NOMO-1 treated with dmso at 0.1 percent for 144 hours (cell line): Measurements from ENCODE around the gene CHD2.
"Not testable (repeated sequence)": the region's sequence is repeated elsewhere in the genome, so short reads cannot be mapped to it uniquely, and the experiment has no call there.

Experiments used
- DNase-seq: peaks from one replicate; lab custom pipeline; 2025; ENCODE audit not compliant: unreplicated experiment; lab: John Stamatoyannopoulos, UW

Gene CHD2

DNA sequence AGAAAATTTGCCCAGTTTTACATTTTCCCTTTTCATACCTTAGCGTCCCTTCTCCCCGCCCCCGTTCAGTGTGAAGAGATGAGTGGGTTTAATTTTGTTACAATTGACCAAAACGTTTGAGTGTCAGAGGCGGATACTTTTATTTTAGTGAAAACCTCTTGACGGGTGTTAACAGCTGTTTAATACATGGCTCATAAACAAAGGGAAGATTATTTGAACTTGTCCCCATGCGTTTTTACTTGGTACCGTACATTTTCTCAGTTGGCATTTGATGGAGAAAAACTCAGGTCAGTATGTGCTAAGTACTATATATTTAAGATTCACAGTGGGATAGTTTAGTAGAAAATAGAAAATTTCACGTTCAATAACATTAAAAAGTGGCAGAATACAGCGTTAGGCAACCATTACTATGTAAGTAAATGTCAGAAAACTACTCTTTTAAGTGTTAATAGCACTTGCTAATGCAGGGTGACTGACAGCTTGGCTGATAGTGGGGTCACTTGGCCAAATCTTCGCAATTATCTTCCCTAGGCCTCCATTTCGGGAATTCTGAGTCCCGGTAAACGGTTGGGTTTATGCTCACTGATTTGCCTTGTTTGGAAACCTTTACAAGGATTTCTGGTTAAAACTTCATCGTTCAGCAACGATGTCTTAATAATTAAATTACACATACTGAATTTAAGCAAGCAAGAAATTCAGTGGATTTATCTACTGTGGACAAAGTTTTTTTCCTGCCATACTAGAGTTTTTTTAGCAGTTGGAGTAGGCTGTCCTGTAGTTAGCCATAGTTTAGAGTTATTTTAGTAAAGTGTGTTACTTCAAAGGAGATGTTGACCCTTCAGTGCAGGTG lies 4.8 kb downstream of the CHD2 start:
- no peak for DNase-seq

DNA sequence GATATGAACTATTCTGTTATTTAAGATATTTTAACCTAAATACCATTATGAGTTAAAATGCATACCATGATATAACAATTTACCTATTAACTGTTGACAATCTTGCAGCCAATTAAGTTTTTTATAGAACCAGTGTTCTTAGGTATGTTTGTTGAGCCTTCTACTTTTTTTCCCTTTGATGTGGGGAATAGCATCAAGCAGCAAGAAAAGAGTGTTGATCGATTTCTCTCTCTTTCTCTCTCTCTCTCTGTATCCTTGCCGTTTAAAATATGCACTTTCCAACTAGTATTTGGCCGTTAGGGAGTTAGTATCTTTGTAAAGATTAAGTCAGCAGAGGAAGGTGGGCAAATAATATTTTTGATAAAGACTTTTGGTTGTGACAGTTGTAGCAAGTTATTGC lies 5.9 kb downstream of the CHD2 start:
- no peak for DNase-seq

DNA sequence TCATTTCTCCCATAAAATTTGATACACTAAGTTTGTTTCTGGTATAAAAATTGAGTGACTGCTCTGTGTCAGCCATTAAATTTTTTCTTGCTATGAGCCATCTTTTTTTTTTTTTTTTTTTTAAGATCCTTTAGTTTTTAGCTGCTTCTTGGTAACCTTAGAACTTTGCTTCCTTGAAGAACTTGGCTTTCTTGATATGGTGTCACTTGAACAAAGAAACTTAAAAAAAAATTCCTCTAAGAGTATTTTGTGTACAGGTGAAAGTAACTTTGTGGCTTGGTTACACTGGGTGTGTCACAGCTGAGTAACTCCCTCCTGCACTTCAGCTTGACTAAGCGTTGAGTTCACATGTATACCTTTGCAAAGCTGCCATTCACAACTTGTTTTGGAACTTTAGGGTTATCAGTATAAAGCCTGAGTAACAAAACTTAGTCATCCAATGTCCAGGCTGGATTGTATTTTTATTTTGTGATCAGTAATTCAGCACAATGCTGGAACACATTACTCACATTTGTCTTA lies 6.5 kb downstream of the CHD2 start:
- no peak for DNase-seq

DNA sequence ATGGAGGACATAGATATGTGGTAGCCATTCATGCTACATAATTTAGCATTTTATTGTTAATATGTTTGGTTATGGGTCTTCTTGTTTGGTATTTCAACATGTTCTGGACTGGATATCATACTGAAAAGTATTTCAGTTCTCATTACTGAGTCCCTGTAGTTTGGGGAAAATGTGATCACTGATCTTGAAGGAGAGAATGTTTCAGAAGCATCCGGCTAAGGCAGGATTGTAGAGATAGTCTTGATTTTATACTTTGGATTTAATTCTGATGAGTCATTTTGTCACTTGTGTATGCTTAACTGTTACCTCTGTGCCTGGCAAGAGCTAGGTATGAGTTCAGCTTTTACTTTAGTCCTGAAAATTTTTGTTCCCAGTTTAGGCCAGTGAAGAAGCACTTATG lies 7.1 kb downstream of the CHD2 start:
- no peak for DNase-seq

DNA sequence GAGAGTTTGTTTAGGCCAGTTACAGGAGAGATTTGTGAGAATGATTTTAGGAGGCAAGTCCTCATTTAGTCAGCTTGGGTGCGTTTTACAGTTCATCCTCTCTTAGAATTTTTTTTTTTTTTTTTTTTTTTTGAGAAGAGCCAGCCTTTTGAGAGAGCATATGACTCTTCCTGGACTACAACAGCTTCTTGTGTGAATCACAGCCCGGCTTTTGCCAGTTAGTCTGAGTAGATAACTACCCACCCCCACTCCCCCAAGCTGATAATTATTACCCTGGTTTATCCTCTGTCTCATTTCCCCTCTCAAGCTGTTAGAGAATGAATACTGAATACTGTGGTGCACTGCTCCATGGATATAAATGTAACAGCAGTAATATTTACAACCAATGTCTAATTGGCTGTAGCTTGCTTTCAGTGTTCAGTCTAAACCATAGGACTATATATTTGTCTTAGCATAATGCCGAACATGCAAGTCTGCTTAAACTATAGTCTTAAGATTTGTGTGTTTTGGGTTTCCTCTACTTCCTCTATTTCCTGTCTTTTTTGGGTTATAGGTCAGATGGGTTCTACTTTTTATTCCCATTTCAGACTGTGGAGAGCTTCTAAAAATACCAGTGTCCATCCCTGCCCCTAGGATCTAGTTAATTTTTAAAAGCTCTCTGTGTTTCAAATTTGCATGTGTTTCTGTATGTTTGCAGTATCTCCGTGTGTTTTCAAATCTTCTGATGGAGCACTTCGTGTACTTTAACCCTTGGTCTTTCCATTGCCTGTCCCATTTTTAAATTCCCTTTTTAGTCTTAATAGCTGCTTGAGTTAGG lies 8.0 kb downstream of the CHD2 start:
- DNase-seq: no peak

DNA sequence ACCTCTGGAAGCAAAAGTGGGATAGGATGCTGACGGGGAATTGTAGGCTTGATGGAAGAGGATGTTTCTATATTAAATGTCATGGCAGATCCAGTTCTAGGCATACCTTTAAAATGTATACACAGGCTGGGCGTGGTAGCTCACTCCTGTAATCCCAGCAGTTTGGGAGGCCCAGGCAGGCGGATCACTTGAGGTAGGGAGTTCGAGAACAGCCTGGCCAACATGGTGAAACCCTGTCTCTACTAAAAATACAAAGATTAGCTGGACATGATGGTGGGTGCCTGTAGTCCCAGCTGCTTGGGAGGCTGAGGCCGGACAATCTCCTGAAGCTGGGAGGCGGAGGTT lies 8.6 kb downstream of the CHD2 start:
- DNase-seq: no peak

DNA sequence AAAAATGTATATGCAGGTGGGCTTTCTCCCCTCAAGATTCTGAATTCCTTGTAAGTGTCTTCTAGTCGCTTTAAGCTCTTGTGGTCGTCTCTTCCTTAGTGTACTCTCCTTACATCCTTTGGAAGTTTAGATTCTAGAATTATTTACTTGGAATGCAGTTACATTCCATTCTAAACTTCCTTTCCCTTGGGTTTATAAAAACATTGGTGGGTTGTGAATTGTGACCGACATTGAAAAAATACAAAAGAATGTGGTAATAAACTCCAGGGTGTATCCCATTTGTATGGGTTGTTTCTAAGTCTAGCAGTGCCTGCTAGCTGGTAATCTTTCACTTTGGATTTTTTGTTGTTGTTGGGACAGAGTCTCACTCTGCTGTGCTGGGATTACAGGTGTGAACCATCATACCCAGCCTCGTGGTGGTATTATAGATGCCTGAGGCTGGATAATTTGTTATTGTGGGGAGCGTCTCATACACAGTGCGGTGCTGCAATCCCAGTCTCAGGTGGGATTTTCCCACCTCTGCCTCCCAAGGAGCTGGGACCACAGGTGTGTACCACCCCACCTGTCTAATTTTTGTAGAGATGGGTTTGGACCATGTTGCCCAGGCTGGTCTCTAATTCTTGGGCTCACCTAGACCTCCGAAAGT lies 9.1 kb downstream of the CHD2 start:
- DNase-seq: no peak

DNA sequence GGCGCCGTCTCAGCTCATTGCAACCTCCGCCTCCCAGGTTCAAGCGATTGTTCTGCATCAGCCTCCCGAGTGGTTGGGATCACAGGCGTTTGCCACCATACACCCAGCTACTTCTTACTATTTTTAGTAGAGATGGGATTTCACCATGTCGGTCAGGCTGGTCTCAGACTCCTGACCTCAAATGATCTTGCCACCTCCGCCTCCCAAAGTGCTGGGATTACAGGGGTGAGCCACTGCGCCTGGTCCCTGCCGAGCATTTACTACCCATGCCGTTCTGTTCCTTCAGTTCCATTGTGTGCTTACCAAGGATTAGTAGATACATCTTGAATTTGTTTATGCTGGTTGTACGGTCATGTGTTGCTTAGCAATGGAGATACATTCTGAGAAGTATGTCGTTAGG lies 10.3 kb downstream of the CHD2 start:
- DNase-seq: no peak

DNA sequence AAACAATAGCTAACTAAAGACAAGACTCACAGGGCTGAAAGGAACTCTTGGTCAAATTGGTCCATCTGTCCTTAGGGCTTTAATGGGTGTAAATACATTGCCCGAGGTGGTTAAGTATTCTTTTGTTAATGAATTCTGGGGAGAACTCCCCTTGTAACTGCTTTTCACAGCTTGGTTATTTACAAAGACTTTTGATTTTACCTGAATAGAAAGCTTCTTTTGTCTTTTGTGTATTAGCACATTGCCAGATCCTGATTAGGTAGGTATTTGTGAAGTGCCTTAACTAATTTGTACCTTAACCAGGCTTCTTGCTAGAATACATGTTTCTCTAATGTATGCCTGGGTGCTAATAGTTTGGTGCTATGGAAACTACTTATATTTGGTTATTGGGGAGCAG lies 14.0 kb downstream of the CHD2 start:
- DNase-seq: no peak

DNA sequence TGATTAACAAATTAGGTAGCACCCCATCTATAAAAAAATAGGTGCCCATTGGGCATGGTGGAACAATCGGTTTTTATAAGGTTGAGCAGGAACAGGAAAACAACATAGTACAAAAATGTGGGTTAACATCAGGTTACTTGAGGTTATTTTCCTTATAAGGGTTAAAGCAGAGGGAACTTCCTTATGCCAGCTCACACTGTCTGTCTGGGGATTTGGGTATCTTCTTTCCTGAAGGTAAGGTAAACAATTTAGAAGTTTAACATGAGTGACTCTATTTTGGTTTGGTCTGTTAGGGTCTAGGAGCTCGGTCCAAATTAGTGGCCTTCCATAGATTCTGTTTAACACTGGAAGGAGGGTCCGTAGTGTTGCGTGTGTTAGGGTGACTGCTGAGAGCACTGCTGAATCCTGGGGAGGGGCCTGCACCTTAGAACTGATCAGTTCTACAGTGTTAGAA lies 14.7 kb downstream of the CHD2 start:
- DNase-seq: no peak

DNA sequence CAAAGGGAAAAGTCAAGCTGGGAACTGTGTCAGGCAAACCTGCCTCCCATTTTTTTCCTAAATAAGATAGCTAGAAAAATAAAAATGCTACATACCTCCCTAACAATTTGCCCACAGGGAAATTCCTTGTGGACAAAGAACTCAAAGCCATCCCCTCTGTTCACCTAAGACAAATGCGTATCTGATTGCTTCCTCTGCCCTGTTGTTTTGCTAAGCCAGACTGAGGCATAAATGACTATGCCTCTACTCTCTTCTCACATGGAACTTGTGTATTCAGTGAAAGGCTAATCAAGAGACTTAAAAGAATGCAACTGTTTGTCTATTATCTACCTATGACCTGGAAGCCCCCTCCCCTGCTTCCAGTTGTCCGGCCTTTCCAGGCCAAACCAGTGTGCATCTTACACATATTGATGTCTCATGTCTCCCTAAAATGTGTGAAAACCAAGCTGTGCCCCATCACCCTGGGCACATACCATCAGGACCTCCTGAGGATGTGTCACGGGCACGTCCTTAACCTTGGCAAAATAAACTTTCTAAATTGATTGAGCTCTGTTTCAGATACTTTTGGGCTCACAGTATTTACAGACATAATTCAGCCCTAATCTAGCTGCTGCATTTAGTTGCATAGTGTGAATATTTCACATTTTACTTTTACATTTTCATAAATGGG lies 15.8 kb downstream of the CHD2 start:
- DNase-seq: no peak

DNA sequence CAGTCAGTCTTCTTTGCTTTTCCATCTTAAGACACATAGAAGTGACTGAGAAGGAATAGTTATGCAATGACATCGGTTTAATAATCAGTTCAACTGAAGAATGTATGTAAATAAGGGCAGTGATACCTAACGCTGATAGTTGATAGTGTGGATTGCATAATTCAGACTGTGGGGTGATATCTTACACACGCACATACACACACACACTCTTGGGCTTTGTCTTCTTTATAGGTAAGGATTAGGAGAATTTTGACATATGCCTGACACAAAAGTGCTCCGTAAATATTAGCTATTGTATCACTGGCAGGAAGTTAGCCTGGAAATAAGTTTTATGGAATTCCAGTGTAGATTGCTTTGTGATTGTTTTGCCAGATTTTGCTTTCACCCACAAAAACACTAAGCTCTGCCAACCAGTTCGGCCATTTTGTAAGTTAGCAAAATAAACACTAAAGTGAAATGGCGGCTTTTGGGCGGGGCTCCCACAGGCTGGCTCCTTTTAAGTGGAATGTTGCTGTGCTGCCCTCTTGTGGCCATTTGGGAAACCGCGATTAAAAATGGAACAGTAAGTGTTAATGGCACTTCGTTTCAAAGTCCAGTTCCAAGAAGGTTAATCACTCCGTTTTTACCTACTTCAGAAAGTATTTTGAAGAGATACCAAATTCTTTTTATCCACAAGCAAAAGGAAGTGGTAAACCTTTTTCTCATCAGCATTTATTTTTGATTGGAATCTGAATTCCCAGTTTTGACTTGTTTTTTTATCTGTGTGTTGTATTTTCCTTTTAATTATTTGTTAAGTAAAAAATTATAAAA lies 17.7 kb downstream of the CHD2 start:
- peak; percentile 80 for DNase-seq

DNA sequence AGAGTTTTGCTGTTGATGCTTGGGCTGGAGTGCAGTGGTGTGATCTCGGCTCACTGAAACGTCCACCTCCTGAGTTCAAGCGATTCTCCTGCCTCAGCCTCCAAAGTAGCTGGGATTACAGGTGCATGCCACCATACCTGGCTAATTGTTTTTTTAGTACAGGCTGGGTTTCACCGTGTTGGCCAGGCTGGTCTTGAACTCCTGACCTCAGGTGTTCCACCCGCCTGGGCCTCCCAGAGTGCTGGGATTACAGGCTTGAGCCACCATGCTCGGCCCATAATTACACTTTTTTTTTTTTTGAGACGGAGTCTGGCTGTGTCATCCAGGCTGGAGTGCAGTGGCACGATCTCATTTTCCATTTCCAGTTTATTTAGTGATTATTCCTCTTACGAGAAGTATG lies 18.8 kb downstream of the CHD2 start:
- DNase-seq: not testable (repeated sequence)

DNA sequence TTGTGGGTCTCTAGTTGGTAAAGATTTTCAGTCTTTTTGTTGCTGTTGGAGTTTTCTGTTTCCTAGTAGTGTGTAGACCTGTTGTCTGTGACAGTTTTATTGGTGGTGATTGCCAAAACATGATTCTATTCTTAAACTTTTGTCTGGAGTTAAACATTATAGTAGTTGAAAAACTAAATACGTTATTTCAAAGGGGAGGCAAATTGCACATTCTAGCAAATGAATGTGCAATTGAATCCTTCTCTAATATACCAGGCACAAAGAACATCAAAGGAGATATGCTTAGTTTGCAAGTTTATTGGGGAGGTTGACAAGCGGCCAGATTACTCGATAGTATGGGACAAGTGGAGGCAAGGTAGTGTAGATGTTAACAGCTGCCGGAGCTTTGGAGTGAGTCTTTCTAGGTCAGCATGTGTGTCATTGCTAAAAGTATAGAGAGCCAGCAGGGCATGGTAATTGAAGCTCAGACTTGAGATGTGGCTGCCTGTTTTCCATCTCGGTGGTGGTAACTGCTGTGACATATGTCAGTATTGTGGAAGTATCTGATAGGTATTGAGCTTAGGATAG lies 20.6 kb downstream of the CHD2 start:
- no peak for DNase-seq

DNA sequence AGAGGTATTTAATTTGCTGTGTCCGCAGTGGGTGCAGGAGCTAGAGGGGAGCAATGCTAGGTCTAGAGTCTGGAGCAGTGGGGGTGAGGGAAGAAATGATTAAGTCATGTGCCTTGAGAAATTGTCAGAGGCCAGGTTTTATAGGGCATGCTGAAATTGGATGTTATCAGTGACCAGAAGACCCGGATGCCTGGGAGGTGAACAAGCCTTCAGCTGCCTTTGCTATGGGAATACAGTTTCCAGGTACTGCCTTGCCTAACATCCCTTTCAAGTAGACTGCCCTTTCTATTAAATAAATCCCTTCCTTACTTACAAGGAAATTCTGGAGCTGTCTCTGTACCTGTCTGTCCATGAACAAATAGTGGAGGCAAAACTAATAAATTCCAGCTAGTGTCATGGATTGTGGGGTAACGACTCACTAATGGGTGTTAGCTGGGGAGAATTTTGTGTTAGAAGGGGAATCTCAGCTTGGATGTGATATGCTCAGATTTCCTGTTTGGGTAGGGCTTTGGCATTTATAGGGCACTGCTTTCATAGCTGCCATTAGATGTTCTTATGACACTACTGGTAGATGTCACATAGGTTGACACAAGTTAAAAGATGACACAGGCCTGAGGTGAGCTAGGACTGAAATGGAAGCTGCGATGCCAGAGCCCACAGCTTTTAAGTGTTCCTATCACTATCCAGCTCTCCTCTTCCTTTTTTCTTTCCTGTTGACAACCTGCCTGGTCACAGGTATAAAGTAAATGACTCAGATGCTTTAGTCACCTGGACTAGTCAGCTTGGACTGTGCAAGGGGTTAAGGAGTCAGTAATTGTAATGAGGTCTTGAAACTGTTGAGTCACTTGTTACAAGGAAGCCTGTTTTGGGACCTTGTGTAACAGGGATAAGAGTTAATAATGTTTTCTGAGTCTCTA lies 21.3 kb downstream of the CHD2 start:
- DNase-seq: peak; percentile 16

DNA sequence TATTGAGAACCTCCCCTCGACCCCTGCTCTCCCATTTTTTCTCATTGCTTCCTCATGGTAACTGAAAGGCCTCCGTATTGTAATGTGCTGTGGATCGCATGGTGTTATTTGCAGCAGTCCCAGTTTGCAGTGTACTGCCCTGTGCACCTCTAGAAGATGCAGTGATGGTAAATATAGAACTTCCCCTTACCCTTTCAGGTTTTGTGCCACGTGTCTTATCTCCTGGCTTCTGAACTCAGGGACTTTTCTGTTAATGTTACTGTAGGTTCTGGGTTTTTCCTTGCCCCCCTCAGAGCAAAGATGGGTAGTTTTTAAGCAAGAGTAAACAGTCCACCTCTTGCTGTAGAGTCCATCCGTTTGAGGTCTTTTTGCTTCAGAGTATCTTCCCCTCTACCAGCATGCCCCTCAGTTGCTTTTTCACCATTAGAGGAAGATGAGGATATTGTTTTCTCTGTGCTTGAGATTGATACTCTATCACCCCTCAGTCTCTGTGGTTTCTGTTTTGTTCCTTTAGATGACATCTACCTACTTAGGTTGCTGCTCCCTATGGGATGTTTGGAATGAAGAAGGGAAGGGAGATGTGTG lies 22.4 kb downstream of the CHD2 start:
- no peak for DNase-seq

DNA sequence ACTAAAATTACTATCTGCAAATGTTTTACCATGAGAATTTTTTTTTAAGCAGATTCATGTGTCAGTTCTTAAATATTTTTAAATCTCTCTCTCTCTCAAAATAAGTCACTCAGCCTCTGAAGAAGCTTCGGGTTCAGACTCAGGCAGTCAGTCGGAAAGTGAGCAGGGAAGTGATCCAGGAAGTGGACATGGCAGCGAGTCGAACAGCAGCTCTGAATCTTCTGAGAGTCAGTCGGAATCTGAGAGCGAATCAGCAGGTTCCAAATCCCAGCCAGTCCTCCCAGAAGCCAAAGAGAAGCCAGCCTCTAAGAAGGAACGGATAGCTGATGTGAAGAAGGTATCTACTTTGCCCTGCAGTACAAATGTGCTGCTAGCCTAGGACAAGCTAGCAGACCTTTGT lies 24.1 kb downstream of the CHD2 start:
- DNase-seq: no peak

DNA sequence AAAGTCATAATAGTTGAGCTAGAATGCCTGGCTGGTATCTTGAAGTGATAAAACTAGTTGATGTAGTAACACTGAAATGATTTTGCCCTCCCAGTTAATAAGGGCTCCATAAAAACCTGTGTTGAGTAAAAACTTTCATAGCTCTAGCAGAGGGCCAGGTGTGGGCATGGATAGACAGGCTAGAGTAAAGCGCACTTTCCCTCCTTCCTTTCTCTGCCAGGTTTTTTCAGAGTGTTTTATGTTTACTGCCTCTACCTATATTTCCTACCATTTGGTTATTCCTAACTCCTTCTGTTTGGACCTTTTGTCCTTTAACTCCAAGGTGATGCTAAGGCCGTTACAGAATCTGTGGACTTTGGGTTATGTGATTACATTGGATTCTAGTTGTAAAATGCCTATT lies 25.3 kb downstream of the CHD2 start:
- DNase-seq: no peak
